ENCODE measurements around the gene SRD5A3.

- TF ChIP-seq, protein P1, sequence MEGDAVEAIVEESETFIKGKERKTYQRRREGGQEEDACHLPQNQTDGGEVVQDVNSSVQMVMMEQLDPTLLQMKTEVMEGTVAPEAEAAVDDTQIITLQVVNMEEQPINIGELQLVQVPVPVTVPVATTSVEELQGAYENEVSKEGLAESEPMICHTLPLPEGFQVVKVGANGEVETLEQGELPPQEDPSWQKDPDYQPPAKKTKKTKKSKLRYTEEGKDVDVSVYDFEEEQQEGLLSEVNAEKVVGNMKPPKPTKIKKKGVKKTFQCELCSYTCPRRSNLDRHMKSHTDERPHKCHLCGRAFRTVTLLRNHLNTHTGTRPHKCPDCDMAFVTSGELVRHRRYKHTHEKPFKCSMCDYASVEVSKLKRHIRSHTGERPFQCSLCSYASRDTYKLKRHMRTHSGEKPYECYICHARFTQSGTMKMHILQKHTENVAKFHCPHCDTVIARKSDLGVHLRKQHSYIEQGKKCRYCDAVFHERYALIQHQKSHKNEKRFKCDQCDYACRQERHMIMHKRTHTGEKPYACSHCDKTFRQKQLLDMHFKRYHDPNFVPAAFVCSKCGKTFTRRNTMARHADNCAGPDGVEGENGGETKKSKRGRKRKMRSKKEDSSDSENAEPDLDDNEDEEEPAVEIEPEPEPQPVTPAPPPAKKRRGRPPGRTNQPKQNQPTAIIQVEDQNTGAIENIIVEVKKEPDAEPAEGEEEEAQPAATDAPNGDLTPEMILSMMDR (IDR thresholded peaks at IDR 0.05): no peak
- TF ChIP-seq POLR2A (IDR thresholded peaks at IDR 0.05): no peak
- TF ChIP-seq EP300 (IDR thresholded peaks at IDR 0.05): no peak
- no peak for TF ChIP-seq POLR2AphosphoS5 (IDR thresholded peaks at IDR 0.05)
Measured at GRCh38 chr4:55348466-55348865, 2.4 kb downstream of the SRD5A3 start.

All from suprapubic skin (tissue), 4 donors.